GM21529 (cell line): Measurements from ENCODE around the gene ZC3H12A.

Experiments used
- ATAC-seq: cut with Tn5 transposase; IDR thresholded peaks from one replicate; pipeline ENCODE4 v1.9.1; 2021; ENCODE audit not compliant: unreplicated experiment

Gene ZC3H12A

GRCh38 chr1:37477946-37478345 is 3.6 kb downstream of the ZC3H12A start:
- no peak for ATAC-seq

- ATAC-seq: no peak
These were observed 4.1 kb downstream of the ZC3H12A start for GRCh38 chr1:37478451-37478881.

- no peak for ATAC-seq
These were observed 4.5 kb downstream of the ZC3H12A start for GRCh38 chr1:37478890-37479254.

GRCh38 chr1:37479255-37480124 is 5.1 kb downstream of the ZC3H12A start:
- ATAC-seq: peak; percentile 37

GRCh38 chr1:37480125-37480466 is 5.7 kb downstream of the ZC3H12A start:
- no peak for ATAC-seq

GRCh38 chr1:37480581-37481288 is 6.4 kb downstream of the ZC3H12A start:
- ATAC-seq: no peak

GRCh38 chr1:37481289-37482003 is 7.1 kb downstream of the ZC3H12A start:
- ATAC-seq: no peak

- ATAC-seq: no peak
These were observed 7.8 kb downstream of the ZC3H12A start for GRCh38 chr1:37482004-37482785.

- no peak for ATAC-seq
These were observed 8.7 kb downstream of the ZC3H12A start for GRCh38 chr1:37482796-37483744.

- no peak for ATAC-seq
These were observed 9.4 kb downstream of the ZC3H12A start for GRCh38 chr1:37483785-37484184.

- no peak for ATAC-seq
These were observed 10.1 kb downstream of the ZC3H12A start for GRCh38 chr1:37484325-37485051.

GRCh38 chr1:37485902-37486679 is 11.7 kb downstream of the ZC3H12A start:
- no peak for ATAC-seq

- no peak for ATAC-seq
These were observed 12.6 kb downstream of the ZC3H12A start for GRCh38 chr1:37486680-37487618.

- ATAC-seq: no peak
These were observed 13.2 kb downstream of the ZC3H12A start for GRCh38 chr1:37487619-37487984.

- ATAC-seq: no peak
These were observed 19.1 kb downstream of the ZC3H12A start for GRCh38 chr1:37493336-37494098.

- no peak for ATAC-seq
These were observed 21.5 kb downstream of the ZC3H12A start for GRCh38 chr1:37495875-37496274.

GRCh38 chr1:37497832-37498231 is 23.5 kb downstream of the ZC3H12A start:
- no peak for ATAC-seq
